Measurements from ENCODE around the gene RTKN. TPM values are rescaled to one million over a fixed set of nuclear protein-coding genes. Genes with fewer than 3 reads are reported as not detected.
A peak's percentile ranks its signal among the peaks of the same experiment; 100 is the strongest.

The RTKN gene
- total and polyA plus RNA-seq, 11 donors = 10.9 to 27.6 (median 16.6) TPM

DNA sequence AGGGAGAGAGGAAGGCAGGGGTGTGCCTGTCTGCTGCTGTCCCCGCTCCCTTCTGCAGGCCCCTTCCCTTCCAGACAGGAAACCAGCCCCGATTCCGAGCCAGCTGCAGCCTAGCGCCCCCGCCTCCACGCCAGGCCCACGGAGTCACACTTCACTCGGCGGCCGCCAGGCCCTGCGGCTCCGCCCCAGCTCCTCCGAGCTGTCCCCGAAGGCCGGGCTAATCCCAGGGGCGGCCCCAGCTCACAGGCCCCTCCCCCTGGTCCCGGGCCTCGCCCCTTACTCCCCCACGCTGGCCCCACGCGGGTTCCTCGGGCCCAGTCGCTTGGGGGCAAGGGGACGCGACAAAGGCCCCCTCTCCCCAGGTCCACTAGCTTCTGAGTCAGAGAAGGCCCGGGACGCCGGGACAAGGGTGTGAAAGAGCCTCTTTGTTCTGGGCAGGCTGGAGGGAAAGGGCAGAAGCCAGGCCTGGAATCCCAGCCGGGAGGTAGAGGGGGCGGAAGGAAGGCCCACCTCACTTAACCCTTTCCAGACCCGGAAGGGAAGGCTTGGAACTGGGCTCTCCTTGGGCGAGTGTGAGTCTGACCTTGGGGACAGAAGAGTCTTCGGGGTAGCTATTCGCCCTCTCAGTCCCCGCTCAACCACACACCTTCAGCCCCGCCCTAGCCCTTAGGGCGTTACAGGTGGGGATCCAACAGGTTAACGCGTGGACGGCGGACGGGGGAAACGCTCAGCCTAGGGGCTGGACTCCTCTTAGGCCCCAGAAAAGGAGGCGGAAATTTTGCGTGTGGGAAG, 1.2 kb downstream of the RTKN start:
- H3K4me1 ChIP-seq = peaks cover 0 to 63% (median 37%) of the 10 kb centered on the region in 12 donors
- no peaks in the 10 kb centered on the region for H3K9me3 ChIP-seq
- H3K36me3 ChIP-seq = peaks cover 0 to 1% (median 0%) of the 10 kb centered on the region in 9 donors
- WGBS, 4 donors = 8 to 12% (median 8%) methylated on average over 25 to 45 of the region's 45 CpGs
- ATAC-seq (peak; percentile 90 to 95 (median 93)), DNase-seq (peak; percentile 91 to 94 (median 93))
- H3K27ac ChIP-seq = peak overlapping the region; percentile 77 to 95 (median 86)
- peaks cover 0 to 39% (median 0%) of the 10 kb centered on the region in 9 donors for H3K27me3 ChIP-seq
- peak in 1 of 2 donors; percentile 68 for TF ChIP-seq POLR2A (IDR thresholded peaks at IDR 0.05)
- TF ChIP-seq, protein P1, sequence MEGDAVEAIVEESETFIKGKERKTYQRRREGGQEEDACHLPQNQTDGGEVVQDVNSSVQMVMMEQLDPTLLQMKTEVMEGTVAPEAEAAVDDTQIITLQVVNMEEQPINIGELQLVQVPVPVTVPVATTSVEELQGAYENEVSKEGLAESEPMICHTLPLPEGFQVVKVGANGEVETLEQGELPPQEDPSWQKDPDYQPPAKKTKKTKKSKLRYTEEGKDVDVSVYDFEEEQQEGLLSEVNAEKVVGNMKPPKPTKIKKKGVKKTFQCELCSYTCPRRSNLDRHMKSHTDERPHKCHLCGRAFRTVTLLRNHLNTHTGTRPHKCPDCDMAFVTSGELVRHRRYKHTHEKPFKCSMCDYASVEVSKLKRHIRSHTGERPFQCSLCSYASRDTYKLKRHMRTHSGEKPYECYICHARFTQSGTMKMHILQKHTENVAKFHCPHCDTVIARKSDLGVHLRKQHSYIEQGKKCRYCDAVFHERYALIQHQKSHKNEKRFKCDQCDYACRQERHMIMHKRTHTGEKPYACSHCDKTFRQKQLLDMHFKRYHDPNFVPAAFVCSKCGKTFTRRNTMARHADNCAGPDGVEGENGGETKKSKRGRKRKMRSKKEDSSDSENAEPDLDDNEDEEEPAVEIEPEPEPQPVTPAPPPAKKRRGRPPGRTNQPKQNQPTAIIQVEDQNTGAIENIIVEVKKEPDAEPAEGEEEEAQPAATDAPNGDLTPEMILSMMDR (IDR thresholded peaks at IDR 0.05) = peak in 9 of 12 donors; percentile 11 to 52 (median 29)
- peak overlapping the region; percentile 30 to 72 (median 60) for H3K4me3 ChIP-seq
- intact Hi-C loops (cut with DNase I) = loop anchor here in 2 of 10 donors (1.0 to 2.0 kb wide), 2 partner anchors 14 kb away; partner anchors contain the start of gene INO80B (in 1 of the 2)

DNA sequence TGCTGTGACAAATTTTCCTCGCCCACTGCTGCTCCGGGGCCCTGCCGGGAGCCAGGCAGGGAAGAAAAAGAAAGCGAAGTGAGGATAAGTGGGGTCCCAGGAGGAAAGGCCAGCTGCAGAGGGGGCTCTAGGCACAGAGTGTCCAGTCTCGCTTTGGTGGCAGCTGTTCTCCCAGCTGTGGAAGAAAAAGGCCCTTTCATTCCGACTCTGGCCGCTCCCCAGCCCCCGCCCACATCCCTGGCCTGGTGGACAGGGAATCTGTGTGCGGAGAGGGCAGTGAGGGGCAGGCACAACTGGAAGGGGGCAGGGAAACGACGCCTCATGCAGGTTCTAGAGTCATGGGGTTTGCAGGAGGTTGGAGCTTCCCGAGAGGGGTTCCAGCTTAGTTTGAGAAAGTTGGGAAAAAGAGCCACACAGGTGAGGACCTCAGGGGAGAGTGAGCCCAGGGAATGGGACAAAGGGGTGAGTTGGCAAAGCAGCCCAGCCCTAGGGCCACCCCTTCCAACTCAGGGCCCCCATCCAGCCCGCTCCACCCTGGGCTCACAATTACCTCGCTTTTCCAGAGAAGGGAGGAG, 1.8 kb downstream of the RTKN start:
- peaks cover 0 to 7% (median 0%) of the 10 kb centered on the region in 9 donors for H3K36me3 ChIP-seq
- 3 to 12% (median 8%) methylated on average over 14 of the region's 14 CpGs for WGBS, 4 donors
- H3K27me3 ChIP-seq = peaks cover 0 to 38% (median 0%) of the 10 kb centered on the region in 9 donors
- peaks cover 0 to 63% (median 37%) of the 10 kb centered on the region in 12 donors for H3K4me1 ChIP-seq
- DNase-seq (peak; percentile 82 to 91 (median 86)), ATAC-seq (peak; percentile 55 to 69 (median 65))
- no peaks in the 10 kb centered on the region for H3K9me3 ChIP-seq
- intact Hi-C loops (cut with DNase I) = loop anchor here in 3 of 10 donors (1.0 to 2.0 kb wide), 3 partner anchors 14 to 25 kb away; partner anchors contain the start of gene INO80B (in 1 of the 3)
- peak overlapping the region; percentile 30 to 72 (median 60) for H3K4me3 ChIP-seq
- peak overlapping the region; percentile 77 to 95 (median 86) for H3K27ac ChIP-seq
- TF ChIP-seq POLR2A (IDR thresholded peaks at IDR 0.05) = no peak
- TF ChIP-seq, protein P1 (IDR thresholded peaks at IDR 0.05) = no peak

DNA sequence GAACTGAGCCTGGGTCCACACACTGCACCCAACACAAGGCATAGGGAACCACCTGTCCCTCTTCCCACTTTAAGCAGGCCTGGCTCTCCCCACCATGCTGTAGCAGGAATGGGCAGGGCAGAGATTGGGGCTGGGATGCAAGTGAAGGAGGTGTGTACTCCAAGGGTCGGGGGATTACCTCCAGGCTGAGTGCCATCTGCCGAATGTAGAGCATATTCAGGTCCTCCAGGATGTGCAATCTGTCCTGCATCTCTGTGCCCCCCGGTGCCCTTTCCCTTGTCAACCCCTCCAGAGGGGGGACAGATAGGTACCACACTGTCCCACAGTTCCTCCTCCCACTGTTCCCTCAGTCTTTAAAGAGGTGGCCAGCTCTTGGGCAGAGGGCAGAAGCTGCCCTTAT, 2.4 kb downstream of the RTKN start:
- peak overlapping the region; percentile 77 to 95 (median 86) for H3K27ac ChIP-seq
- H3K4me1 ChIP-seq = peaks cover 0 to 63% (median 37%) of the 10 kb centered on the region in 12 donors
- intact Hi-C loops (cut with DNase I) = loop anchor here in 1 of 10 donors (2.0 kb wide), 1 partner anchor 25 kb away; no protein-coding TSS in a partner anchor
- H3K36me3 ChIP-seq = peaks cover 0 to 12% (median 0%) of the 10 kb centered on the region in 9 donors
- WGBS, 4 donors = 18 to 35% (median 29%) methylated on average over 2 to 3 of the region's 3 CpGs
- H3K27me3 ChIP-seq = peaks cover 0 to 38% (median 0%) of the 10 kb centered on the region in 9 donors
- DNase-seq = no peak
- H3K4me3 ChIP-seq = peak overlapping the region; percentile 30 to 72 (median 60)
- no peak for TF ChIP-seq POLR2A (IDR thresholded peaks at IDR 0.05)
- TF ChIP-seq, protein P1 (IDR thresholded peaks at IDR 0.05) = no peak
- H3K9me3 ChIP-seq = no peaks in the 10 kb centered on the region
- no peak for ATAC-seq

Measured in heart left ventricle (tissue), 16 donors.